SK-N-SH treated with all-trans-retinoic acid at 6 μM for 48 hours (cell line): Measurements from ENCODE around the gene B3GAT1.

Experiments used
- ARNTL ChIP-seq: fragments of 450-650 bp; formaldehyde crosslinking; IDR thresholded peaks from 2 replicates; pipeline ENCODE4 v1.5.0; 2020; ENCODE audit warnings: low read depth, mild to moderate bottlenecking, moderate library complexity, borderline replicate concordance
- CREB5 ChIP-seq: fragments of 250-450 bp; sonication (Bioruptor Pico); IDR thresholded peaks from 2 replicates; pipeline ENCODE4 v1.5.1; 2020; ENCODE audit warnings: low read depth, mild to moderate bottlenecking, moderate library complexity
- ESRRG ChIP-seq: fragments of 250-450 bp; sonication (Bioruptor Pico); IDR thresholded peaks from 2 replicates; pipeline ENCODE4 v1.6.1; 2021; ENCODE audit warnings: mild to moderate bottlenecking
- GLIS3 ChIP-seq: fragments of 250-450 bp; sonication (Bioruptor Pico); IDR thresholded peaks from 2 replicates; pipeline ENCODE4 v1.5.0; 2020; ENCODE audit warnings: mild to moderate bottlenecking, moderate library complexity
- PATZ1 ChIP-seq: fragments of 250-450 bp; sonication (Bioruptor Pico); IDR thresholded peaks from 2 replicates; pipeline ENCODE4 v1.8.0; 2020; ENCODE audit warnings: mild to moderate bottlenecking, moderate library complexity, borderline replicate concordance
- PPARA ChIP-seq: fragments of 250-450 bp; sonication (Bioruptor Pico); IDR thresholded peaks from 2 replicates; pipeline ENCODE4 v1.5.0; 2020; ENCODE audit warnings: mild to moderate bottlenecking, borderline replicate concordance
- SNAI2 ChIP-seq: fragments of 250-450 bp; sonication (Bioruptor Pico); IDR thresholded peaks from 2 replicates; pipeline ENCODE4 v1.5.0; 2020; ENCODE audit warnings: mild to moderate bottlenecking, moderate library complexity
- TCF4 ChIP-seq: fragments of 250-450 bp; sonication (Bioruptor Pico); IDR thresholded peaks from 2 replicates; pipeline ENCODE4 v1.8.0; 2021; ENCODE audit warnings: mild to moderate bottlenecking, moderate library complexity, borderline replicate concordance
- TOX ChIP-seq: fragments of 250-450 bp; sonication (Bioruptor Pico); IDR thresholded peaks from 2 replicates; pipeline ENCODE4 v1.8.0; 2021; ENCODE audit warnings: mild to moderate bottlenecking, moderate library complexity, borderline replicate concordance
- ZFP30 ChIP-seq: fragments of 450-650 bp; formaldehyde crosslinking; IDR thresholded peaks from 2 replicates; pipeline ENCODE4 v1.5.0; 2022; ENCODE audit warnings: mild to moderate bottlenecking, moderate library complexity
- ZNF8 ChIP-seq: fragments of 450-650 bp; formaldehyde crosslinking; IDR thresholded peaks from 2 replicates; pipeline ENCODE4 v1.5.0; 2020; ENCODE audit warnings: mild to moderate bottlenecking, moderate library complexity

GRCh38 chr11:134342572-134343340, 69.3 kb downstream of the B3GAT1 start:
- TF ChIP-seq PPARA (CRISPR knock-in tag) (no peak), PATZ1 (CRISPR knock-in tag) (no peak), TCF4 (no peak), ZFP30 (CRISPR knock-in tag) (no peak), ESRRG (CRISPR knock-in tag) (no peak), SNAI2 (no peak), TOX (CRISPR knock-in tag) (no peak), ARNTL (CRISPR knock-in tag) (no peak), CREB5 (no peak), GLIS3 (CRISPR knock-in tag) (no peak), ZNF8 (CRISPR knock-in tag) (no peak)
